GM12878 (cell line): ENCODE results near the gene DUSP22. TPM values are rescaled to one million over a fixed set of nuclear protein-coding genes. Genes with fewer than 3 reads are reported as not detected.

Source experiments
- ATAC-seq: fragments of 200-7000 bp; cut with Tn5 transposase; 3 replicates; pipeline ENCODE4 v1.9.1; 2020; ENCODE audit warnings: mild to moderate bottlenecking, moderate library complexity
- BruUV-seq: library from RNA; stranded (reverse); fragments of 400-500 nt; replicated peaks from 2 replicates; lab custom pipeline; 2021; lab: Mats Ljungman, UMichigan
- CTCF ChIA-PET: fragments of 300-600 bp; sonication (Branson Sonifier 250); formaldehyde crosslinking; extraction: SDS; loops from one replicate; lab custom pipeline; 2021; ENCODE audit warnings: inconsistent platforms; lab: Yijun Ruan, JAX
- POLR2A ChIA-PET: fragments of 350-600 bp; formaldehyde crosslinking; extraction: SDS; loops from one replicate; lab custom pipeline; 2021; ENCODE audit warnings: inconsistent platforms; lab: Charles Lee
- RAD21 ChIA-PET: fragments of 300-600 bp; sonication (Branson Sonifier 250); formaldehyde crosslinking; loops from one replicate; lab custom pipeline; 2023; ENCODE audit warnings: antibody characterized with exemption; ENCODE audit not compliant: unreplicated experiment; lab: Charles Lee
- SMC1A ChIA-PET: fragments of 300-600 bp; sonication (Branson Sonifier 250); formaldehyde crosslinking; loops from one replicate; lab custom pipeline; 2023; ENCODE audit not compliant: unreplicated experiment, uncharacterized antibody; lab: Charles Lee
- DNase-seq: peaks from one replicate; pipeline ENCODE4 v3.0.0-alpha.2; 2011; ENCODE audit warnings: low read depth, low spot score
- FAIRE-seq: peaks from 3 replicates; lab custom pipeline; 2011; peaks lifted over from hg19 to GRCh38; lab: Jason Lieb, UNC
- H2AFZ ChIP-seq: 2 replicates; pipeline ENCODE4 v1.6.0; 2011; ENCODE audit warnings: low read depth, low read length, control low read depth; ENCODE audit not compliant: control insufficient read depth
- H3K27ac ChIP-seq: 2 replicates; pipeline ENCODE4 v1.5.1; 2011; ENCODE audit warnings: control low read depth; ENCODE audit not compliant: control insufficient read depth, insufficient read depth
- H3K27me3 ChIP-seq, 2 experiments: replicated peaks in 1 of 2; 2 replicates each; pipeline versions ENCODE4 v1.6.0 to v1.6.1; 2011; ENCODE audit warnings: low read length in 1 of 2; ENCODE audit not compliant: control insufficient read depth in 2 of 2, insufficient read depth in 2 of 2
- H3K36me3 ChIP-seq, 2 experiments: 2 replicates each; pipeline ENCODE4 v1.5.1; 2011; ENCODE audit warnings: low read length in 1 of 2; ENCODE audit not compliant: control insufficient read depth in 2 of 2, insufficient read depth in 2 of 2
- H3K4me1 ChIP-seq: 2 replicates; pipeline ENCODE4 v1.6.1; 2011; ENCODE audit warnings: mild to moderate bottlenecking, low read length, moderate library complexity, mixed read lengths; ENCODE audit not compliant: control insufficient read depth, insufficient read depth
- H3K4me2 ChIP-seq: 2 replicates; pipeline ENCODE4 v1.6.0; 2011; ENCODE audit warnings: control low read depth; ENCODE audit not compliant: control insufficient read depth, insufficient read depth
- H3K4me3 ChIP-seq: fragments of 200-600 bp; sonication (generic); 2 replicates; pipeline ENCODE4 v1.5.1; 2016
- H3K79me2 ChIP-seq: 2 replicates; pipeline ENCODE4 v1.6.0; 2011; ENCODE audit warnings: low read length; ENCODE audit not compliant: control insufficient read depth, insufficient read depth
- H3K9ac ChIP-seq: 2 replicates; pipeline ENCODE4 v1.8.0; 2011; ENCODE audit warnings: low read length, control low read depth, mixed read lengths; ENCODE audit not compliant: control insufficient read depth, insufficient read depth
- H3K9me3 ChIP-seq: replicated peaks from 3 replicates; pipeline ENCODE4 v1.5.1; 2011; ENCODE audit warnings: mild to moderate bottlenecking, low read length; ENCODE audit not compliant: control insufficient read depth, insufficient read depth
- H4K20me1 ChIP-seq: 2 replicates; pipeline ENCODE4 v1.6.0; 2011; ENCODE audit not compliant: control insufficient read depth, insufficient read depth
- BRCA1 ChIP-seq: IDR thresholded peaks from 2 replicates; pipeline ENCODE4 v1.6.1; 2011; ENCODE audit warnings: low read depth, low read length, improper control_type of control experiment
- E4F1 ChIP-seq: fragments of 450-650 bp; IDR thresholded peaks from 2 replicates; pipeline ENCODE4 v1.6.1; 2018; ENCODE audit warnings: borderline replicate concordance, mild to moderate bottlenecking; ENCODE audit not compliant: partially characterized antibody
- ETV6 ChIP-seq, 2 experiments: fragments of 450-650 bp in 1 of 2; IDR thresholded peaks in 1 of 2; conservative IDR thresholded peaks in 1 of 2; 2 replicates each; pipeline ENCODE4 v1.6.1; 2014; ENCODE audit warnings: antibody characterized with exemption in 1 of 2, borderline replicate concordance in 1 of 2, low read depth in 1 of 2, mild to moderate bottlenecking in 1 of 2, moderate library complexity in 1 of 2
- HDAC2 ChIP-seq: fragments of 200-600 bp; sonication (generic); IDR thresholded peaks from 2 replicates; pipeline ENCODE4 v1.6.1; 2017
- KDM1A ChIP-seq: fragments of 200-600 bp; sonication (generic); IDR thresholded peaks from 2 replicates; pipeline ENCODE4 v1.6.1; 2016; ENCODE audit warnings: borderline replicate concordance
- MTA3 ChIP-seq: IDR thresholded peaks from 2 replicates; pipeline ENCODE4 v1.6.1; 2012; ENCODE audit warnings: low read length, inconsistent platforms, borderline replicate concordance
- NFXL1 ChIP-seq: fragments of 450-650 bp; IDR thresholded peaks from 2 replicates; pipeline ENCODE4 v1.6.1; 2017; ENCODE audit warnings: antibody characterized with exemption, mild to moderate bottlenecking, borderline replicate concordance
- SMARCA5 ChIP-seq: fragments of 450-650 bp; IDR thresholded peaks from 2 replicates; pipeline ENCODE4 v1.6.1; 2017; ENCODE audit warnings: mild to moderate bottlenecking
- TCF3 ChIP-seq: IDR thresholded peaks from 2 replicates; pipeline ENCODE4 v1.6.1; 2012; ENCODE audit warnings: low read depth, mild to moderate bottlenecking, low read length, borderline replicate concordance; ENCODE audit not compliant: insufficient read depth
- WGBS: methylation state at CpG from one replicate; pipeline ENCODE4 v1.1.6; 2016; ENCODE audit warnings: low lambda C conversion rate; ENCODE audit not compliant: insufficient replicate concordance, insufficient coverage; ENCODE audit errors: missing lambda C conversion rate; 5-methylcytosine and 5-hydroxymethylcytosine counted together
- in situ Hi-C: fragments of 300-500 bp; cut with MboI; formaldehyde crosslinking; loops from 9 replicates; pipeline ENCODE4 v1.14.3; 2018; ENCODE audit warnings: mixed read lengths
- intact Hi-C: fragments of 100-400 bp; cut with micrococcal nuclease; formaldehyde crosslinking; loops from one replicate; pipeline ENCODE4 v1.14.2; 2022; ENCODE audit not compliant: unreplicated experiment
- polyA plus RNA-seq, 11 experiments: library from polyadenylated mRNA; depleted of rRNA in 4 of 11; unstranded in 6 of 11; stranded (reverse) in 5 of 11; fragments of >200 nt; fragmentation: Nextera tagmentation in 4 of 11; fragmentation: Illumina TruSeq in 1 of 11; extraction: Ambion mirVana in 4 of 11; extraction: Trizol in 1 of 11; gene quantifications; 1 replicate in 1 of 11; 2 replicates in 10 of 11; pipeline versions ENCODE4 v1.2.1 to v1.2.3, GENCODE V29; 2011 to 2016; ENCODE audit warnings: inconsistent platforms in 2 of 11, missing spikeins in 2 of 11, low read depth in 1 of 11
- total RNA-seq, 4 experiments: library from RNA; depleted of rRNA in 3 of 4; stranded (reverse); fragments of >200 nt in 3 of 4; fragmentation: Illumina TruSeq in 1 of 4; extraction: Trizol in 1 of 4; gene quantifications; 2 replicates each; pipeline versions ENCODE4 v1.2.1 to v1.2.3, GENCODE V29; 2013 to 2021
- TF ChIP-seq, protein P1 (sequence below), 3 experiments: IDR thresholded peaks in 2 of 3; conservative IDR thresholded peaks in 1 of 3; 2 replicates each; pipeline ENCODE4 v1.5.1; 2011; ENCODE audit warnings: low read depth in 3 of 3, low read length in 3 of 3, mild to moderate bottlenecking in 3 of 3, control low read depth in 2 of 3, moderate library complexity in 2 of 3, inconsistent platforms in 1 of 3, mixed read lengths in 1 of 3; ENCODE audit not compliant: control insufficient read depth in 2 of 3, insufficient read depth in 1 of 3; ENCODE audit errors: extremely low read depth in 1 of 3

Gene DUSP22
- total and polyA plus RNA-seq, 10 of the 15 experiments (the other 5 are each of a cell fraction or from before 2014, with no cell fraction given): 78.9 to 156 (median 107) TPM

DNA sequence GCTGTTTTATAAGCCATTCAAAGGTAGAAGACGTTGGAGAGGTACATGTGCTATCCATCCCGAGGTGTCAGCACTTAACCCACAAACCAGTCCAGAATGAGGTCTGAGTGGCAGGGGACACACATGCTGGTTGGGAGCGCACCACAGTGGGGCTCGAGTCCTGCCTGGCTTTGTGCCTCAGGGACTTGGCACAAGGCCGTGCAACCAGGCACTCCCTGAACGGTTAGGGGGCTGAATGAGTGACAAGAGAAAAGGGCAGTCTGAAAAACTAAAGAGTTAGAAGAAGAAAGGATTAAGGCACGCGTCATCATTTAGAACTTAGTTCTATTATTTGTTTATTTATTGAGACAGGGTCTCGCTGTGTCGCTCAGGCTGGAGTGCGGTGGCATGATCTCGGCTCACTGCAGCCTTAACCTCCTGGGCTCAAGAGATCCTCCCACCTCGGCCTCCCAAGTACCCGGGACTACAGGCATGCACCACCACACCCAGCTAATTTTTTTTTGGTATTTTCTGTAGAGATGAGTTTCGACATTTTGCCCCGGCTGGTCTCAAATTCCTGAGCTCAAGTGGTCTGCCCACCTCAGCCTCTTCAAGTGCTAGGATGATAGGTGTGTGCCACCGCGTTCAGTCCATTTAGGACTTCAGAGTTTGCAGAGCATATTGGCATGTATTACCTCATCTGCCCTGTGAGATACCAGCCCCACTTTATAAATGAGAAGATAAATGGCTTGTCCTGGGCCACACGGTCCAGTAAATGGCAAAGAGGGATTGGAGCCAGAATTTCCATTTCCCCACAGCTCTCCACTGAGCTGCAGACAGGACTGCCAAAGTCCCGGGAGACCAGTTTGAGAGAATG lies 51.9 kb downstream of the DUSP22 start:
- no peaks in the 10 kb centered on the region; the same call in 1 of the 2 replicates for H4K20me1 ChIP-seq
- FAIRE-seq: no peak
- no peak overlapping the region for H3K9ac ChIP-seq
- H3K4me1 ChIP-seq: peaks cover 87% of the 10 kb centered on the region
- no peak overlapping the region for H3K4me2 ChIP-seq
- no peak for DNase-seq
- TF ChIP-seq MTA3 (no peak), HDAC2 (no peak), SMARCA5 (no peak), NFXL1 (no peak), TCF3 (no peak), KDM1A (no peak), ETV6 (conservative IDR thresholded peaks at IDR 0.05 in 1 of 2, IDR thresholded peaks at IDR 0.05 in 1 of 2; ENCODE audit: borderline replicate concordance in 1 of 2, low read depth in 1 of 2) (no peak), BRCA1 (no peak), E4F1 (no peak)
- TF ChIP-seq, protein P1, sequence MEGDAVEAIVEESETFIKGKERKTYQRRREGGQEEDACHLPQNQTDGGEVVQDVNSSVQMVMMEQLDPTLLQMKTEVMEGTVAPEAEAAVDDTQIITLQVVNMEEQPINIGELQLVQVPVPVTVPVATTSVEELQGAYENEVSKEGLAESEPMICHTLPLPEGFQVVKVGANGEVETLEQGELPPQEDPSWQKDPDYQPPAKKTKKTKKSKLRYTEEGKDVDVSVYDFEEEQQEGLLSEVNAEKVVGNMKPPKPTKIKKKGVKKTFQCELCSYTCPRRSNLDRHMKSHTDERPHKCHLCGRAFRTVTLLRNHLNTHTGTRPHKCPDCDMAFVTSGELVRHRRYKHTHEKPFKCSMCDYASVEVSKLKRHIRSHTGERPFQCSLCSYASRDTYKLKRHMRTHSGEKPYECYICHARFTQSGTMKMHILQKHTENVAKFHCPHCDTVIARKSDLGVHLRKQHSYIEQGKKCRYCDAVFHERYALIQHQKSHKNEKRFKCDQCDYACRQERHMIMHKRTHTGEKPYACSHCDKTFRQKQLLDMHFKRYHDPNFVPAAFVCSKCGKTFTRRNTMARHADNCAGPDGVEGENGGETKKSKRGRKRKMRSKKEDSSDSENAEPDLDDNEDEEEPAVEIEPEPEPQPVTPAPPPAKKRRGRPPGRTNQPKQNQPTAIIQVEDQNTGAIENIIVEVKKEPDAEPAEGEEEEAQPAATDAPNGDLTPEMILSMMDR (IDR thresholded peaks at IDR 0.05 in 2 of 3, conservative IDR thresholded peaks at IDR 0.05 in 1 of 3; ENCODE audit: control insufficient read depth in 2 of 3, extremely low read depth in 1 of 3, insufficient read depth in 1 of 3, low read depth in 3 of 3, low read length in 3 of 3): no peak
- H3K36me3 ChIP-seq: peaks cover 29 to 43% of the 10 kb centered on the region in 2 experiments
- no peaks in the 10 kb centered on the region for H3K9me3 ChIP-seq
- ATAC-seq: no peak
- no TSS peak for BruUV-seq
- intact Hi-C loops (loop anchor here (2.0 kb wide), 1 partner anchor 47 kb away; the partner anchor contains the start of gene IRF4), in situ Hi-C loops (no loop called here)
- POLR2A ChIA-PET: interaction anchor here (0.6 to 2.1 kb wide), 4 partner anchors 12 to 51 kb away, joined by 4 to 10 read pairs (median 7); no protein-coding TSS in a partner anchor
- H3K79me2 ChIP-seq: peaks cover 65% of the 10 kb centered on the region
- CTCF ChIA-PET: interaction anchor here (0.6 to 2.1 kb wide), 4 partner anchors 12 to 26 kb away, joined by 3 to 10 read pairs (median 5); no protein-coding TSS in a partner anchor
- no peaks in the 10 kb centered on the region for H3K27me3 ChIP-seq
- H2AFZ ChIP-seq: no peak overlapping the region
- SMC1A ChIA-PET: interaction anchor here (0.9 to 10.4 kb wide), 10 partner anchors 12 to 116 kb away, joined by 3 to 106 read pairs (median 6); no protein-coding TSS in a partner anchor
- no peak overlapping the region for H3K4me3 ChIP-seq
- RAD21 ChIA-PET: interaction anchor here (0.9 to 4.2 kb wide), 6 partner anchors 12 to 39 kb away, joined by 3 to 27 read pairs (median 8); no protein-coding TSS in a partner anchor
- H3K27ac ChIP-seq: no peak overlapping the region
- WGBS: 82% methylated on average over 20 of the region's 20 CpGs
